ENCODE data around the gene SLC2A10.
A peak's percentile ranks its signal among the peaks of the same experiment; 100 is the strongest.

Gene SLC2A10

GRCh38 chr20:46742669-46743045, 33.2 kb downstream of the SLC2A10 start:
- H3K27ac ChIP-seq = no peak overlapping the region
- TF ChIP-seq CTCF (conservative IDR thresholded peaks at IDR 0.05) = no peak

- no peak overlapping the region for H3K27ac ChIP-seq
- no peak for TF ChIP-seq CTCF (conservative IDR thresholded peaks at IDR 0.05)
Measured at GRCh38 chr20:46743088-46743487, 33.6 kb downstream of the SLC2A10 start.

- no peak overlapping the region for H3K27ac ChIP-seq
- TF ChIP-seq CTCF (conservative IDR thresholded peaks at IDR 0.05) = no peak
Measured at GRCh38 chr20:46746956-46747526, 37.6 kb downstream of the SLC2A10 start.

GRCh38 chr20:46749147-46749546, 39.7 kb downstream of the SLC2A10 start:
- TF ChIP-seq CTCF (conservative IDR thresholded peaks at IDR 0.05) = no peak

GRCh38 chr20:46751856-46752255, 42.4 kb downstream of the SLC2A10 start:
- no peak for TF ChIP-seq CTCF (conservative IDR thresholded peaks at IDR 0.05)
- no peak overlapping the region for H3K27ac ChIP-seq

More at GRCh38 chr20:46749147-46749546, 39.7 kb downstream of the SLC2A10 start:
- no peak overlapping the region for H3K27ac ChIP-seq

GRCh38 chr20:46752728-46753127, 43.3 kb downstream of the SLC2A10 start:
- peak; percentile 89 for TF ChIP-seq CTCF (conservative IDR thresholded peaks at IDR 0.05)
- H3K27ac ChIP-seq = peak overlapping the region; percentile 15; the same call in 1 of the 2 replicates

- no peak overlapping the region for H3K27ac ChIP-seq
- no peak for TF ChIP-seq CTCF (conservative IDR thresholded peaks at IDR 0.05)
Measured at GRCh38 chr20:46755483-46756413, 46.3 kb downstream of the SLC2A10 start.

All from VCaP (cell line).